Hypothalamus (tissue), 51 donors: ENCODE results near the gene CNTROB.
A peak's percentile ranks its signal among the peaks of the same experiment; 100 is the strongest.

ENCODE experiments used
- DNase-seq, 51 donors: peaks; one replicate each; lab custom pipeline; 2025; lab: John Stamatoyannopoulos, UW

The CNTROB gene

GRCh38 chr17:7897773-7898172, 34.2 kb upstream of the CNTROB start:
- DNase-seq = peak in 8 of 51 donors; percentile 9 to 69 (median 34)

GRCh38 chr17:7903154-7904103, 28.6 kb upstream of the CNTROB start:
- DNase-seq = peak in 4 of 51 donors; percentile 3 to 33 (median 22)

GRCh38 chr17:7909089-7909488, 22.9 kb upstream of the CNTROB start:
- no peak for DNase-seq

GRCh38 chr17:7910281-7910680, 21.7 kb upstream of the CNTROB start:
- DNase-seq = no peak

- no peak for DNase-seq
Observed at GRCh38 chr17:7910711-7911110, 21.3 kb upstream of the CNTROB start.

GRCh38 chr17:7911116-7911515, 20.9 kb upstream of the CNTROB start:
- DNase-seq = no peak

- DNase-seq = peak in 5 of 51 donors; percentile 1 to 33 (median 10)
Observed at GRCh38 chr17:7912927-7913524, 19.0 kb upstream of the CNTROB start.

- peak in 4 of 51 donors; percentile 45 to 75 (median 64) for DNase-seq
Observed at GRCh38 chr17:7915179-7915610, 16.8 kb upstream of the CNTROB start.

- peak; percentile 43 to 92 (median 76) for DNase-seq
Observed at GRCh38 chr17:7915611-7916384, 16.2 kb upstream of the CNTROB start, which contains the start of gene RNF227. Gene RNF227, minus strand, starts transcription at chr17:7916289. Its CDS starts 94 bp downstream, at chr17:7916195.

- DNase-seq = peak in 2 of 51 donors; percentile 43 to 50
Observed at GRCh38 chr17:7916385-7916682, 15.7 kb upstream of the CNTROB start.

GRCh38 chr17:7916808-7917207, 15.2 kb upstream of the CNTROB start:
- DNase-seq = no peak

GRCh38 chr17:7922269-7922844, 9.6 kb upstream of the CNTROB start:
- peak in 1 of 51 donors; percentile 69 for DNase-seq

- peak in 48 of 51 donors; percentile 14 to 85 (median 59) for DNase-seq
Observed at GRCh38 chr17:7922845-7923628, 9.0 kb upstream of the CNTROB start.

GRCh38 chr17:7927596-7927995, 4.4 kb upstream of the CNTROB start:
- DNase-seq = no peak

- peak in 34 of 51 donors; percentile 8 to 81 (median 54) for DNase-seq
Observed at GRCh38 chr17:7929158-7930023, 2.6 kb upstream of the CNTROB start, which contains the start of gene KCNAB3. Gene KCNAB3, minus strand, starts transcription at chr17:7929856. Its CDS starts 421 bp downstream, at chr17:7929435.

- DNase-seq = no peak
Observed at GRCh38 chr17:7930841-7931631, 970 bp upstream of the CNTROB start.

GRCh38 chr17:7932483-7932891, 481 bp downstream of the CNTROB start:
- peak in 11 of 51 donors; percentile 3 to 59 (median 29) for DNase-seq

GRCh38 chr17:7932949-7933348, 943 bp downstream of the CNTROB start:
- peak in 5 of 51 donors; percentile 4 to 46 (median 31) for DNase-seq
